K562 (cell line): ENCODE data around the gene SARS1. TPM values are rescaled to one million over a fixed set of nuclear protein-coding genes. Genes with fewer than 3 reads are reported as not detected.
A peak's percentile ranks its signal among the peaks of the same experiment; 100 is the strongest.

Experiments
- CREB5 ChIP-seq: fragments of 250-450 bp; sonication (Bioruptor Pico); IDR thresholded peaks from 2 replicates; pipeline ENCODE4 v1.5.0; 2020; ENCODE audit warnings: mild to moderate bottlenecking
- PATZ1 ChIP-seq: fragments of 250-450 bp; sonication (Bioruptor Pico); IDR thresholded peaks from 2 replicates; pipeline ENCODE4 v1.5.0; 2020; ENCODE audit warnings: mild to moderate bottlenecking, borderline replicate concordance
- PTRF ChIP-seq: fragments of 450-650 bp; IDR thresholded peaks from 2 replicates; pipeline ENCODE4 v1.6.1; 2016; ENCODE audit warnings: mild to moderate bottlenecking, missing genetic modification characterization, missing compliant biosample characterization
- TRIM28 ChIP-seq: fragments of 450-650 bp; IDR thresholded peaks from 2 replicates; pipeline ENCODE4 v1.6.1; 2017
- UBTF ChIP-seq, 2 experiments: IDR thresholded peaks; 2 replicates each; pipeline ENCODE4 v1.6.1; 2012; ENCODE audit warnings: improper control_type of control experiment in 2 of 2, low read depth in 2 of 2, low read length in 2 of 2, borderline replicate concordance in 1 of 2
- ZBTB17 ChIP-seq: fragments of 450-650 bp; formaldehyde crosslinking; IDR thresholded peaks from 2 replicates; pipeline ENCODE4 v1.4.0; 2020; ENCODE audit warnings: mild to moderate bottlenecking
- ZMIZ1 ChIP-seq, 2 experiments: fragments of 150-350 bp in 1 of 2; IDR thresholded peaks; 2 replicates each; pipeline ENCODE4 v1.6.1; 2012 to 2016; ENCODE audit warnings: low read depth in 2 of 2, low read length in 2 of 2, mild to moderate bottlenecking in 1 of 2, moderate library complexity in 1 of 2
- polyA plus RNA-seq, 8 experiments: library from polyadenylated mRNA; depleted of rRNA in 4 of 8; stranded (reverse) in 5 of 8; unstranded in 3 of 8; fragments of >200 nt; fragmentation: Nextera tagmentation in 2 of 8; fragmentation: Illumina TruSeq in 1 of 8; extraction: Ambion mirVana in 2 of 8; extraction: Trizol in 1 of 8; gene quantifications; 2 replicates each; pipeline versions ENCODE4 v1.2.1 to v1.2.3, GENCODE V29; 2011 to 2014; ENCODE audit warnings: inconsistent platforms in 1 of 8, missing spikeins in 1 of 8
- total RNA-seq, 7 experiments: library from RNA; depleted of rRNA in 6 of 7; stranded (reverse); fragments of >200 nt in 6 of 7; fragmentation: Illumina TruSeq in 2 of 7; extraction: Trizol in 2 of 7; gene quantifications; 2 replicates each; pipeline versions ENCODE4 v1.2.1 to v1.2.3, GENCODE V29; 2011 to 2021; ENCODE audit warnings: low replicate concordance in 1 of 7

SARS1 gene
- total and polyA plus RNA-seq, 9 of the 15 experiments (the other 6 are each of a cell fraction or from before 2014, with no cell fraction given): 221 to 623 (median 254) TPM

GRCh38 chr1:109249654-109250401, 36.1 kb downstream of the SARS1 start (continued):
- no peak for TF ChIP-seq CREB5
- 0 out of 4 replicates have a peak, but pooled peaks of 1 of the 2 experiments have one; percentile 14 for TF ChIP-seq UBTF (IDR thresholded peaks at IDR 0.05; ENCODE audit: borderline replicate concordance in 1 of 2, low read depth in 2 of 2, low read length in 2 of 2)
- no peak for TF ChIP-seq ZBTB17 (CRISPR knock-in tag)
- no peak for TF ChIP-seq PATZ1 (CRISPR knock-in tag)
- TF ChIP-seq TRIM28: no peak
- no peak for TF ChIP-seq PTRF (tag)
- TF ChIP-seq ZMIZ1 (IDR thresholded peaks at IDR 0.05; ENCODE audit: low read depth in 2 of 2, low read length in 2 of 2): no peak
